ENCODE data around the gene HOXB7. TPM values are rescaled to one million over a fixed set of nuclear protein-coding genes. Genes with fewer than 3 reads are reported as not detected.

HOXB7 gene
- total RNA-seq, 1 donor from 2014 or later: 8.5 TPM

DNA sequence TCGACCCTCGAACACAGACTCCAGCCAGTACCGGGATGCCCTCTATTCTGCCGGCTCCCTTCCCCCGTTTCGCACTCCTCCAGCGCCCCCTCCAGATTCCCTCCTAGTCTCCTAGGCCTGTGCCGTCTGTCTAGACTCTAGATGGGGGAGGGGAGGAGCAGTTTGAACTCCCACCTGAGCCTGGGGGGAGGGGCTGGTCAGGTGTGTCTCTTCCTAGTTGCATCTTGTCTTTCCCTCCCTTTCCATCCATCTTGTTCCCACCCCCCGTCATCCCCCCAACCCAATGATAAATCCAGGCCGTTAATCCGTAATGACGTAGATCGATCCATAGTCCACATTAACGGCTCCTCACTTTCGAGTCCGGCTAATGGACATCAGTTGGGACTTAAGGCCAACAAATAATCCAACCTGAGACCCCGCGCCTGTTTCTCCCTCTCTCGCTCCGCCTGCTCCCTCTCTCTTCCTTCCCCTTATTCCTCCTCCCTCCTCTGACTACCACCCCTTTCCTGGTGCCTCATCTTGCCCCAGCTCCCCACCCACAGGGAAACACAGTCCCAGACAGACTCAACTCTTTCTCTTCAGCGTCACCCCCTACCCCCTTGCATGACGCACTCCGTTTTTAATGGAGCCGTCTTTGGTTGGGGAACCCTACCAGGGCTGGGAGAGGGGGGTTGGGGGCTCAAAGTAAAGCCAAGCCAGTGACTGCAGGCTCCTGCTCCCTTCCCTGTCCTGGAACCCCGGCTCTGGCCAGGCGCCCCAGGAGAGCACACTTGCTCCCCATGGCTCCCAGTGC lies 13.9 kb downstream of the HOXB7 start:
- no peaks in the 10 kb centered on the region for H3K9me3 Mint-ChIP-seq
- H3K4me3 Mint-ChIP-seq: peak overlapping the region; percentile 81
- TF ChIP-seq, protein P1, sequence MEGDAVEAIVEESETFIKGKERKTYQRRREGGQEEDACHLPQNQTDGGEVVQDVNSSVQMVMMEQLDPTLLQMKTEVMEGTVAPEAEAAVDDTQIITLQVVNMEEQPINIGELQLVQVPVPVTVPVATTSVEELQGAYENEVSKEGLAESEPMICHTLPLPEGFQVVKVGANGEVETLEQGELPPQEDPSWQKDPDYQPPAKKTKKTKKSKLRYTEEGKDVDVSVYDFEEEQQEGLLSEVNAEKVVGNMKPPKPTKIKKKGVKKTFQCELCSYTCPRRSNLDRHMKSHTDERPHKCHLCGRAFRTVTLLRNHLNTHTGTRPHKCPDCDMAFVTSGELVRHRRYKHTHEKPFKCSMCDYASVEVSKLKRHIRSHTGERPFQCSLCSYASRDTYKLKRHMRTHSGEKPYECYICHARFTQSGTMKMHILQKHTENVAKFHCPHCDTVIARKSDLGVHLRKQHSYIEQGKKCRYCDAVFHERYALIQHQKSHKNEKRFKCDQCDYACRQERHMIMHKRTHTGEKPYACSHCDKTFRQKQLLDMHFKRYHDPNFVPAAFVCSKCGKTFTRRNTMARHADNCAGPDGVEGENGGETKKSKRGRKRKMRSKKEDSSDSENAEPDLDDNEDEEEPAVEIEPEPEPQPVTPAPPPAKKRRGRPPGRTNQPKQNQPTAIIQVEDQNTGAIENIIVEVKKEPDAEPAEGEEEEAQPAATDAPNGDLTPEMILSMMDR (conservative IDR thresholded peaks at IDR 0.05): no peak
- peaks cover 18% of the 10 kb centered on the region for H3K36me3 Mint-ChIP-seq (ENCODE audit: low read depth)
- peaks cover 100% of the 10 kb centered on the region for H3K27me3 Mint-ChIP-seq (ENCODE audit: low read depth)
- H3K4me1 Mint-ChIP-seq: peaks cover 16% of the 10 kb centered on the region
- DNase-seq (ENCODE audit: low read depth, low spot score): no peak
- peak overlapping the region; percentile 78 for H3K27ac Mint-ChIP-seq (ENCODE audit: unreplicated experiment)

GRCh38 chr17:48596000-48596734 lies 14.7 kb downstream of the HOXB7 start:
- TF ChIP-seq, protein P1 (conservative IDR thresholded peaks at IDR 0.05): no peak
- no peak for DNase-seq (ENCODE audit: low read depth, low spot score)
- Mint-ChIP-seq H3K36me3 (ENCODE audit: low read depth) (peaks cover 18% of the 10 kb centered on the region), H3K27me3 (ENCODE audit: low read depth) (peaks cover 100% of the 10 kb centered on the region), H3K27ac (ENCODE audit: unreplicated experiment) (peak overlapping the region; percentile 66), H3K4me1 (peaks cover 16% of the 10 kb centered on the region), H3K9me3 (no peaks in the 10 kb centered on the region), H3K4me3 (peak overlapping the region; percentile 81)

- H3K4me1 Mint-ChIP-seq: peaks cover 16% of the 10 kb centered on the region
- H3K4me3 Mint-ChIP-seq: peak overlapping the region; percentile 81
- H3K27me3 Mint-ChIP-seq (ENCODE audit: low read depth): peaks cover 100% of the 10 kb centered on the region
- TF ChIP-seq, protein P1 (conservative IDR thresholded peaks at IDR 0.05): no peak
- H3K36me3 Mint-ChIP-seq (ENCODE audit: low read depth): peaks cover 18% of the 10 kb centered on the region
- H3K9me3 Mint-ChIP-seq: no peaks in the 10 kb centered on the region
- no peak for DNase-seq (ENCODE audit: low read depth, low spot score)
- H3K27ac Mint-ChIP-seq (ENCODE audit: unreplicated experiment): peak overlapping the region; percentile 66
Observed at GRCh38 chr17:48595278-48595999, 15.4 kb downstream of the HOXB7 start.

GRCh38 chr17:48594538-48595277 lies 16.1 kb downstream of the HOXB7 start:
- DNase-seq (ENCODE audit: low read depth, low spot score): no peak
- peak overlapping the region; percentile 81 for H3K4me3 Mint-ChIP-seq
- H3K27ac Mint-ChIP-seq (ENCODE audit: unreplicated experiment): no peak overlapping the region
- TF ChIP-seq, protein P1 (conservative IDR thresholded peaks at IDR 0.05): no peak
- peaks cover 100% of the 10 kb centered on the region for H3K27me3 Mint-ChIP-seq (ENCODE audit: low read depth)
- H3K9me3 Mint-ChIP-seq: no peaks in the 10 kb centered on the region
- peaks cover 16% of the 10 kb centered on the region for H3K4me1 Mint-ChIP-seq
- H3K36me3 Mint-ChIP-seq (ENCODE audit: low read depth): peaks cover 20% of the 10 kb centered on the region

Data from neural crest cell (in vitro differentiated cells).